Left forelimb (tissue), 1 donor: ENCODE data around the gene FOXN3.
"Not testable (repeated sequence)": the region's sequence is repeated elsewhere in the genome, so short reads cannot be mapped to it uniquely, and the experiment has no call there.

Experiments used
- DNase-seq: peaks from one replicate; pipeline ENCODE4 v3.0.0-alpha.2; 2018; ENCODE audit warnings: low spot score

FOXN3 gene

DNA sequence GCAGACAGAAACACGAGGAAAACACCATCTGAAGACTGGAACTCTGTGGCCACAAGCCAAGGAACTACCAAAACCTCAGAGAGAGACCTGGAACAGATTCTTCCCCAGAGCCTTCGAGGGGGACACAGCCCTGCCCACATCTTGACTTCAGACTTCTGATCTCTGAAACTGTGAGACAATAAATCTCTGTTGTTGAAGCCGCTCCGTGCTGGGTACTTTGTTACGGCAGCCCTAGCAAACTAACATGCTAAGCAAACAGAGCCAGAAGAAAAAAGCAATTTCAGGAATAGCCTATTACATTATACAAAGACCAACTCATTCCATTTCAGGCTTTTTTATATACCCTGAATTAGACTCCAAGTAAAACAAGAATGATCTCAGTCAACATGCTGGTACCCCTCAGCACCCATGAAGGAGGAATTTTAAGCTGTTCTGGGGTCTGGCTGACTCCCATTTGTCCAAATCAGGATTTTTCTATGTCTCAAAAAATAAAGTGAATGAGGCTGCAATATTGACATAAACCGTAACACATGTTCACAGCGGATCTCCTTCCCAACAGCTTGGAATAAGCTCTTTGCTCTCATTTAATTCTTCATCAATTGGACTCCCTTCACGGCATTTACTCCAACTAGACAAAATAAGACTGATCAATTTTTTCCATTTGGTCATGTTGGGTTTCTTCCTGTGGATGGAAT is 190.1 kb downstream of the FOXN3 start:
- peak; percentile 62 for DNase-seq

DNA sequence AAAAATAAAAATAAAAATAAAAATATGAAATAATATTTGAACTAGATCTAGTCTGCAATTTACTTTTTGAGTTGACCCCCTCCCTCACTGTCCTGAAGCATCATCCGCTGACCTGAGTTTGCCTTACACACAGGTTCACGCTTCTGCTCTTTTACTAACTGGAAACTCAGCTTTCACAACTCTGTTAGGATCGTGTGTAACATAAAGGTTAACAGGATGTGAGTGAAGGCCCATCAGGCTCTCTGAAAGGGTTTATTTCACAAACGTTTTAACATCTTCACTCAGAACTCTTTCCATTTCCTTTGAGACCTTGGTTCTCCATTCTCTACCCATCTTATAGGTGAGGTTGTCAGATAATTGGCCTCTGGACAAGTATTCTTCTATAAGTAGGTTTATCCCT is 191.4 kb downstream of the FOXN3 start:
- no peak for DNase-seq

DNA sequence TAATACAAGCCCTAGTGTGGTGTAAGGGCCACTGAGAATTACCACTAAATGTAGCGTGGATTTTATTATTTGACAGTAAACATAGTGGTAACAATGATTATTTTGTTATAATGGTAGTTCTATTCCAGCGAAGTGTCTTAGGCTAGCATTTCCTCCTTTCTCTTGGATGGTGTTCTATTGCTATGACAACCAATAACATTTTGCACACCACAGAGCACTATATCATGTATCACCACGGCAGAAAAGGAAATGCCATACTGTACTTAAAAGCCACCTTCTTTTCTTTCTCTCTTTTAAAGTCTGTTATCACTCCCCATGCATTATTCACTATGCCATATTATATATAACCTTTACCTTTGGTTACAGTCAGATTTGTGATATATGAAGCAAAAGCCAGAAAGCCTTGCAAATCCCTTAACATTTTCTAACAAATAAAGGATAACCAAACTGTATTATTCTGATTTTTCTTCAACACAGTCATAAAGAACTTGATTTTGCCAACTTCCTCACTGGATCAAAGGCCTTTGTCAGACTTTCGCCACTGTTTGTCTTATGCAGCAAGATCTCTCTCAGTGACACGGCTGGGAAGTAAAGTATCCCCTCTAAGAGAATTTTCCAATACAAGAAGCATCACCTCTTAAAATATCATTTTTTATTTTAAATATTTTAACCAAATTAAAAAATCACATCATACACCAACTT is 195.8 kb downstream of the FOXN3 start:
- no peak for DNase-seq

DNA sequence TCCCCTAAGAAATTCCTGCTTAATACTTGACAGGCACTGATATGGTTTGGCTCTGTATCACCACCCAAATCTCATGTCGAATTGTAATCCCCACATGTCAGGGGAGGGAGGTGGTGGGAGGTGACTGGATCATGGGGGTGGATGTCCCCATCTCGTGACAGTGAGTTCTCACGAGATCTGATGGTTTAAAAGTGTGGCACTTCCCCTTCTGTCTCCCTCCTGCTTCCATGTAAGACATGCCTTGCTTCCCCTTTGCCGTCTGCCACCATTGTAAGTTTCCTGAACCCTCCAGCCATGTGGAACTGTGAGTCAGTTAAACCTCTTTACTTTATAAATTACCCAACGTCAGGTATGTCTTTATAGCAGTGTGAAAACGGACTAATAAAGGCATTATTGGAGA is 198.0 kb downstream of the FOXN3 start:
- peak; percentile 12 for DNase-seq

DNA sequence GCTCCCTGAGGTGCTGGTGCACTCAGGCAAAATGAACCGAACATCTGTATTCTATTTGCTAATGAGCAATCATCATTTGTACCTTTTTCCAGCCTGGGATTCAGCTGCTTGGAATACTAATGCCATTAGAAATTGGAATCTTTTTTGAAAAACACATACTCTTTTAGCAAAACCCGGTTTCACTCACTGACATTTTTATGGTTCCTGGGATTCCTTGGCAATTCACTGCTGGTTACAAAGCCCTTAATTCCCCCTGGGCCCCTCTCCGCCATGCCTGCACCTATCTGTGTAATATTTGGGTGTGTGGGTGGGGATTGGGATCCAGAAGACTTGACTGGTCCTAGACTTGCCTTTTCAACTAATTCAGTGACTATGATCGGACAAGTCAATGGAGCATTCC is 199.1 kb downstream of the FOXN3 start:
- DNase-seq = peak; percentile 47

DNA sequence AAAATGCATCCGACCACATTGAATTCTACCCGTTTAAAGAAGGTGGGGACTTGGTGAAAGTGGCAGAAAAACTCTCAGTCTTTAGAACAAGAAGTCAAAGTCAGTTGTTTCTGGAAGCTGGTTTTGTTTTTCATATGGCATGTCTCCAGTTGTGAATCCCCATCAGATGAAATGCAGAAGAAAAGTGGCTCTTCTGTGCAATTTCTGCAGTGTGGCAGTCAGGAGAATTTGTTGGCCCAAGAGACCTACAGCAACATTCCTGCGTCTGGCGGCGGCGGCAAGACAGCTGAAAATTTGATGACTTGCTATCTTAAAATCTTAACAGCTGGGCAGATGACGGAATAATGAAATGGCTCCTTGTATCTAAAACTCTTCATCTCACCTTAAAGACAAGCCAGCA is 201.5 kb downstream of the FOXN3 start:
- peak; percentile 51 for DNase-seq

DNA sequence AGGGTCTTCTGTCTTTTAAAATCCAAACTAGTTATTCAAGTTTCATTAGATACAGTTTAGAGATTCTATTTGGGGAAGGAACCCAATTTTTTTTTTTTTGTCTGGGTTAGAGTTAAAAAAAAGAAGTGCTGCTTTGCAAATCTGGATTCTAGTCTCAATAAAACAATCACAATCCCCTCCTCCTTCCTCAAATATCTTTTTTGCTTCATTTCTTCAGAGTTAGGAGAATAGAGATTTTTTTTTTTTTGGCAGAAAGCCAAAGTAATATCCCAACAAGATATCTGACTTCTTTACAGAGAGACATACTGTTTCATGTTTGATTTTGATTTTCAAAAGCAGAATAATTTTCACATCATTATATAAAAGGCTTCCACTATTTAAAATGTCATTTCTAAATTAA is 201.9 kb downstream of the FOXN3 start:
- DNase-seq = no peak

DNA sequence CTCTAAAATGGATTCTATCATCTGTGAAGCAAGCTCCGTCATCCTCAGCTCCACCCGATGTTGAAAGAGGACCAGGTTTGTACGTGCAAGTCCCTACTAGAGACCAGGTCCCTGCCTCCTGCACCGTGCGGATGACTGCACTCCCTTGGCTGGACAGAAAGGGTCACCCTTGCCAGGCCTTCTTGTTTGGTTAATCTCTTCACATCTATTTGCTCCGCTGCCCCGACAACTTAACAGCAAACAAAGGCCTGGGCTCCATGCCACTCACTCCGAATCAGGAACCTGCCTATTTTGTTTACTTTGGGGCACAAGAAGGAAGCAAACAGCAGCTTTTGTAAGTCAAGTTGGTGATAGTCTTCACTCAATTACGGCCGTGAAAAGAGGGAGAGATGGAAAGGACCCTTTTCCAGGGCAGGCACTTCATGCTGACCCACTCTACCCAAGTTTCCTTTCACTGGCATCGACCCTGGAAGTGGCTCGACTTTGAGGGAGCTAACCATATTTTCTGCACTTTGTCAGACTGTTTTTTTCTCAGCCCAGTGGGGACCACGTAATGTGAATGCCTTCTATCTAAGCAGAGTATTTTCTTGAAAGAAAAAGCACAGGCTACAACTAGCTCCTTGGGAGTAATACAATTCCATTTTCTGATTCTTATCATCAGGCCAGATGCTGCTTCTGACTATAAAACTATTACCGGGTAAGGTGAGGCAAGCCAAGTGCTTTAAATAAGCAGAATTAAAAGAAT is 202.6 kb downstream of the FOXN3 start:
- DNase-seq = peak; percentile 53

DNA sequence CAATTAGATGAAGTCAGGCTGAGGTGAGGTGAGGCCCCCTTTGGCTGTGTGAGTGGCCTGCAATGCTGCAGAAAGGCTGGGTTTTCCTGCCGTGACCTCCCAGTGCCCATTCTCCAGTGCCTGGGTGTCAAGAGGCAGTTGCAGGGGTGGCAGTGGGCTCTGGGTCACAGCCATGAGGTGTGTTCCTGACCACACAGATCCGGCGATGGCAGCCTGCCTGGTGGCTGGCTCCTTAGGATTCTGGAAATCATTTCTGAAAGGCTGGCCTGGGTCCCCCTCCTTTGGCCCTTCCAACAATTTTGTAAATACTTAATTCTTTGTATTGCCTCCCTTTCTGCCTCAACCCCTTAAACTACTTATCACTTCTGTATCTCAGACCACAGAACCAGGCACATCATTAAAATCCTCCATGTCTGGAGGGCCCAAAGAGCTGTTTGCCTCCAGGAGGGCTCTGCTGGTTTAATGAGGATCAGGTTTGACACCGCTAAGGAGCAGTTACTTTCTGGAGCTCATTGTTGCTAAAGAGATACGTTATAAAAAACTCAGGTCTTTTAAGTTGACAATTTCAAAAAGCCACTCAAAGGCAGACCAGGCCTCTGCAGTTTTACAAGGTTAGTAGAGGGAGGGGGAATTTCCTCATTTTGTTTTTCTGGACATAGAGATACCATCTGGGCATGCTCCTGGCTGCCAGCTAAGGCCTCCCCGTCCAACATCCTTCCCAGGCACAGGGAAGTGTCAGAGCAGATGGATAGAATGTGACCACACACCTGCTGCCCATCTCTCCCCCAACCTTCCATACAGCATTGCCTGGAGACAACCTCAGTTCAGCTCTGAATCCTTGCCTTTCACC is 204.4 kb downstream of the FOXN3 start:
- no peak for DNase-seq

DNA sequence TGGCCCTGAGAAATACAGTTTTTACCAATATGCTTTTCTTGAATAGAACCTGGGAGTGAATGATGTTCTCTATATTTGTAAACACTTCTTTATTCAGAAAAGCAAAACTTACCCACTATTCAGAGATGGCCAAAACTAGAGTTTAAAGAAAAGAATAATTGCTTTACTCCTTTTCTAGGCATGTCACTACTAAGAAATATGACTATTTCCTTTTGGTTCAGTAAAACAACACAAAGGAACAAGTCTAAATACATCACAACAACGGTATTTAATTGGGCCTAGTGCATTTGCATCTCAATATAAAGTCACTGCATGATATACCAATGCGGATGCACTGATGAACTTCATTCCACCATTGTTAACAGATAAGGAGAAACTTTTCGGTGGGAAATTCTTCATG is 207.5 kb downstream of the FOXN3 start:
- no peak for DNase-seq

DNA sequence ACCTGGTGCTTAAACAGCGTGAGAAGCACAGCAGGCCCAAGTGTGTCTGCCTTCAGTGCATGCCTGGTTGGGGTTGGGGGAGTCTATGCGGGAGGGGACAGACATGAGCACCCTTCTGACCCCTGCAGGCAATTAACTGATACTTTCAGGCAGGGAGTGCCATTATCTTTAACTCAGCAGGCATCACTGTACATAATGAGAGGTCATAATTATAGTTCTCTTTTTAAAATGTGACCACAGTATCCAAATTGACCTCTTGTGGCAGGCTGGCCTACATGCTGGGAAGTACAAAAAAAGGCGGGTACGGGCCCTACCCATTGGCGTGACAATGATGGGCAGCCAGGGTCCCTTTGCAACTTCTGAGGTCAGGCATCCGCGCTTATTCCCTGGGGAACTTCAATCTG is 209.1 kb downstream of the FOXN3 start:
- DNase-seq = no peak

DNA sequence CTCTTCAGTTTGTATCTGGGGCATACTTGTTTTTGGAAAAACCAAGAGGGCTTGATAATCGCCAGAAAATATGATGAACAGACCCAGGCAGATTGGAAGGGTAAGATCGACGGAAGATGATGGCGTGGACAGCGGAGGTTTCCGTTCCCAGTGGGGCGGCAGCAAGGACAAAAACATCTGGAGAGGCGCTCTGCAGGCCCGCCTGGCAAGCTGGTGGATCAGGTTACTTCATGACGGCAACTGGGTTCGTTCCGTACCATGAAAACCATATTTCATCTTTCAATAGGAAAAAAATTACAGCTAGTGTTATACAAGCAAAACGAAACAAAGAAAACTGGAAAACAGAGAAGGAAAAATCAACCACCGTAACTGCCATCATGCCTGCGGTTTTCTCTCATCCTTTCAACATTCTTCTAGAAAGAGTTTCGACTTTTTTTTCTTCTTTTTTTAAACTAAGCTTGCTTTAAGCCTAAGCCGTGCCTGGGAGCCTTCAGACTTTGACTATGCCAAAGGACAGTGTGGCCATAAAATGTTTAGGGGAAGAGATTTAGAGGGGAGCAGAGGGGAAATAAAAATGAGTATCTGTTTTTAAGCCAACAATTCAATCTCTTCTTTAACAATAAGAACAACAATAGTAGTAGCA is 210.5 kb downstream of the FOXN3 start:
- DNase-seq = no peak

DNA sequence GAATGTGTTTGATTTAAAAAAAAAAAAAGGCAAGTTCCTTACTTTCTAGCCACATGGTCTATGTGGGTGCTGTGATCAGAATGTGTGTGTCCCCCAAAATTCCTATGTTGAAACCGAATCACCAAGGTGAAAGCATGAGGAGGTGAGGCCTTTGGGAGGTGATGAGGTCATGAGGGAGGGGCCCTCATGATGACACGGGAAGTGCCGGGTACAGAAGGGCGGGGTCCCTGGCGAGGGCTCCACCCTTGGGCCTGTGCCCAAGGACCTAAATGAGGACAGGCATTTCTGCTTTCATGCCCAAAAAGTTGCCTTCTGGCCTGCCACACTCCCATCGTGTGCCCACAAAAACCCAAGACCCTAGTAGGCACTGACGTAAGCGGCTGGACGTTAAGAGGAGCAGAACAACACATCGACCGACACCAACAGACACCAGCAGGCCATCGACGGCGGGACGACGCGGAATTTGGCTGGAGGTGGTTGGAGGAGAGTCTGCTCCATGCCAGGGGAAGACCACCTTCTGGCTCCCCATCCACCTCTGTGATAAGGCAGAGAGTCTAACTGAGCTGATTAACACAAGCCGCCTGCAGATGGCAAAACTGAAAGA is 211.8 kb downstream of the FOXN3 start:
- DNase-seq = no peak

DNA sequence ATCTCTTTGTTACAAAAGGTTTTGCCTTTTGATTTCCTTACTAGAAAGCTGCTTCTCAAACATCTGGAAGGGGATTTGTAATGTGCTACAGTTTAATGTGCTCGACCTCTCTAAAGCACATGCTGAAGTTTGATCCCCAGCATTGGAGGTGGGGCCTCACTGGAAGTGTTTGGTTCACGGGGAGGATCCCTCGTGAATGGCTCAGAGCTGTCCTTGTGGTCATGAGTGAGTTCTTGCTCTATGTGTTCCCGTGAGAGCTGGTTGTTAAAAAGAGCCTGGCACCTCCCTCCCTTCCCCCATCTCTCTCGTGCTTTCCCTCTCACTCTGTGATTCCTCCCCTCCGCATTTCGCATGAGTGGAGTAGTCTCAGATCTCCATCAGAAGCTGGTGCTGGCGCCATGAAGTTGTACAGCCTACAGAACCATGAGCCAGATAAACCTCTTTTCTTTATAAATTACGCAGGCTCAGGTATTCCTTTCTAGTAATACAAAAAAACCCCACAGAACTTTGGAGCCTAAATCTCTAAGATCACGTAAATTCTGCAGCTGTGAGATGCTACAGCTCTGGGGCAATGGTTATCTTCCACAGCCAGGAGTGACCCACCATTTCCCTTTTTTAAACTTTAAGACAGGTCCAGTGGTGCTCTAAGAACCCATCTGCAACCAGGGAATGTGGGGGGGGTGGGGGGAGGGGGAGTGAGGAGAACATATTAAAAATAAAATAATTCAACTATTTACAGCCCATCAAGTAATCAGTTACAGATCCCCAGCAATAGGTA is 214.4 kb downstream of the FOXN3 start:
- no peak for DNase-seq

DNA sequence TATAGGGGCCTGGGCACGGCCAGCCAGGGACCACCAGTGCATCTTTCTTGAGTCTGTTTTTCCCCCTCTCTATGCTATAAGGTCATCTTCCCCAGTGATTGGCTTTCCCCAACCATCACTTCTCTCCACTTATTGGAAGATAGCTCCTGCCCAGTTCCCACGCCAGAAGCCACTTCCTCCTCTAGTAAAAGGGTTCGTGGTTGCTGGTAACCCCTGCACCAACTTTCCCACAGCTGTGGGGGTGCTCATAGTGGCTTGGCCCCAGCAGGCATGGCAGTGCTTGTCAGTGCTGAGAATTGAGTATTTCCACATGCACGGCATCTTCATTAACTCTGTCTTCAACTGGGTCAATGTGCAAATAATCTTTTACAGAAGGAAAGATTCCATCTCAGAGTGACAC is 215.4 kb downstream of the FOXN3 start:
- no peak for DNase-seq

DNA sequence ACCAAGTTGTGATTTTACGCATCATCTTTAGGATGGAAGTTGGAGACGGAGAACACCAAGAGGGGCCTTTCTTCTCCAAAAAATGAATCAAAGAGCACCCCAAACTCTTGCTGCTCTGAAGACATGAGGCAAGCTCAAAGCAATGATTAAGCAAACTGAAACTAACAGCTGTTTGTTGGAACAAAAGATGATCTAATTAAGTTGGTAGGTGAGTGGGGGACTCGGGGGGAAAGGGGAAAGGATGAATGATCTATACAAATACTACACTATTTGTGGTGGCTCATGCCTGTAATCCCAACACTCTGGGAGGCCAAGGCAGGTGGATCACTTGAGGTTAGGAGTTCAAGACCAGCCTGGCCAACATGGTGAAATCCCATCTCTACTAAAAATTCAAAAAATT is 217.7 kb downstream of the FOXN3 start:
- not testable (repeated sequence) for DNase-seq

DNA sequence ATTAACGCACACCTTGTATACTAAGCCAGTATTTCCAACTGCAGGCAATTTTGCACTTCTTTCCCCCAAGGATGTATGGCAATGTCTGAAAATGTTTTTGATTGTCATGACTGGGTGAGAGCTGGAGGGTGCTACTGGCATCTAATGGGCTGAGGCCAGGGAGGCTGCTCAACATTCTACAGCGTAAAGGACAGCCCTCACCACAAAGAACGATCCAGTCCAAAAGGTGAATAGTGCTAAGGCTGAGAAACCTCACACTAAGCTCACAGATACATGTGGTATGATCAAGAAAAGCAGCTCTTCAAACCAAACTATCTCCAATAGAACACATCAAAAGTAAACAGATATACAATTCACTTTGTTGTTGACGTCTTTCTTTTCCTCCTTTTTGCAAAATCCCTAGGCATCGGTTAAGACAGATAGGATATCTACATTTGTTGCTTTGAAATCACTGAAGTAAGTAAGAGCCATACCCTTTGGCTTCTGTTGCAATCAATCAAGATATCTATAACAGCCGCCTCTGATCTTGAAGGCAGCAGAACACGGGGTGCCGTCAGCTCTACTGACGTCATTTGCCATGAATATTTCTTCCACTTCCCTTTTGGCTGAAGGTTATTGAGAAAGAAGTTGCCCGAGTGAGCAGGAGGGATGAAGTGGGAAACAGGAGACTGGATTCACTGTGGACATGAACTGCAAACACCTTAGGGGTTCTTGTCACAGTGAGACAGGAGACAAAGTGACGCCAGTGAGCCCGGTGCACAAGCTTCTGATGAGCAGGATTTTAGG is 218.3 kb downstream of the FOXN3 start:
- no peak for DNase-seq

DNA sequence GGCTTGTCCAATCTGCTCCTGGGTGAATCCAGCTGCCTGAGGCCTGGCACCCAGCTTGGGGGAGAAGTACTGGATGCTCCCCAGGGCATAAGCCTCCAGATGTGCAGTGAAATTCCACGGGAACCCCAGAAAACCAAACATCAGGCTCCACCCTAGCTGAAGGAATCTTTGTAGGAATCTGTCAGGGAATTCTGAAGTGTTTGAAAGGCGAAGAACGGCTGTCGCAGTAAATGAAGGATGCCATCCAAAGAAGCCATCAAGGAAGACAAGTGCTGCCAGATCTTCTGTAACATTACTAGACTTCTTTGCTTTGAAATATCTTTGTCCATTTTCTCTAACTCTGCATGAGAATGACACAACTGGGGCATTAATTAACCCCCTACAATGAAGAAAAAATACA is 219.4 kb downstream of the FOXN3 start:
- no peak for DNase-seq

DNA sequence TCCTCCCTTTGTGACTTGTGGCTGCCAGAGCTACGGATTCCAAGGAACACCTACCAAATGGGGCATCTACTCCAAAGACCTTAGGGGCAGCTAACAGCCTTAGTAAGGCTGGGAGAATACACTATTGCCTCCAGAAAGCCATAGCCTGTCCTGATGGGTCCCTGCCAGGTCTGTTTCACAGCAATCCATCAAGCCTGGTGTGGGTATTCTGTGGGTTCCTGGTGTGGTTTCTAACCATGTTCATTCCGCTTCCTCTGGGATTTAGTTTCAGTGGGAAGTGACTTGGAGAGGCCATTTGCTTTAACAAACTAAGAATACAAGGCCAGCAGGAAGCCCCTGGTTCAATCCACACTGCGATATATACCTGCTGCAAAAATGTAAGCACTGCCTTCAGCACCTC is 220.5 kb downstream of the FOXN3 start:
- no peak for DNase-seq

DNA sequence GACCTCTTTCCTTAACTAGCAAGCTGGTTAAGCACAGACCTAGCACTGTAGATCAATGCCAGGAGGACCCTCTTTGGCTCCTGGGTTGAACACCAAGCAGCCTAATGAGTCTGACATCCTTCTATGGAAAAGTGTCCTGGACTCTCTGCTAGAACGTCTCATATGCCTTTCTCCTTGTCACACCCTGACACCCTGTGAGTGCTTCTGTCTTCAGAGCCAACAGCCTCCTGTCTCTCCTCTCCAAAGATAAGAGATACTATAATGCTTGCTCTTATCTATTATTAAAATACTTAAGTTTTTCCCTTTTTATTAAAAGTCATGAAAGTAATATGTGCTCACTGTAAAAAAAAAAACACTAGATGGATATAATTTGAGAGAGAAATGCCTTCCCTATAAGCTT is 222.7 kb downstream of the FOXN3 start:
- DNase-seq = no peak
